Peyer's patch (tissue), 4 donors: ENCODE results near the gene PAIP2.

Source experiments
- CTCF ChIP-seq, 6 experiments: fragments of 450-650 bp in 4 of 6; fragments of 200-600 bp in 2 of 6; sonication (generic) in 1 of 6; IDR thresholded peaks; one replicate each; pipeline ENCODE4 v1.5.1; 2017 to 2019; ENCODE audit warnings: antibody characterized with exemption in 6 of 6, mild to moderate bottlenecking in 3 of 6, moderate library complexity in 1 of 6
- POLR2A ChIP-seq, 2 donors: fragments of 450-650 bp; IDR thresholded peaks; one replicate each; pipeline ENCODE4 v1.5.1; 2017; ENCODE audit warnings: antibody characterized with exemption in 2 of 2, mild to moderate bottlenecking in 2 of 2, moderate library complexity in 2 of 2

- no peak for TF ChIP-seq CTCF (IDR thresholded peaks at IDR 0.05)
- no peak for TF ChIP-seq POLR2A (IDR thresholded peaks at IDR 0.05)
Measured at GRCh38 chr5:139293202-139293506, 48.5 kb upstream of the PAIP2 start.
